GM18873 (cell line): ENCODE data around the gene SF3A1.

Source experiments
- ATAC-seq: cut with Tn5 transposase; IDR thresholded peaks from one replicate; pipeline ENCODE4 v1.9.1; 2021; ENCODE audit warnings: mild to moderate bottlenecking, moderate library complexity, moderate number of reproducible peaks; ENCODE audit not compliant: unreplicated experiment, low FRiP score

Gene SF3A1

GRCh38 chr22:30307041-30307574 is 49.6 kb downstream of the SF3A1 start:
- no peak for ATAC-seq

- ATAC-seq: no peak
These were observed 50.1 kb downstream of the SF3A1 start for GRCh38 chr22:30306627-30307011.

- ATAC-seq: no peak
These were observed 50.6 kb downstream of the SF3A1 start for GRCh38 chr22:30305906-30306626.

GRCh38 chr22:30305519-30305905 is 51.2 kb downstream of the SF3A1 start:
- no peak for ATAC-seq

GRCh38 chr22:30304495-30305244 is 52.0 kb downstream of the SF3A1 start:
- ATAC-seq: no peak

GRCh38 chr22:30302810-30303138 is 53.9 kb downstream of the SF3A1 start:
- ATAC-seq: no peak

- ATAC-seq: no peak
These were observed 54.5 kb downstream of the SF3A1 start for GRCh38 chr22:30301995-30302809.

- ATAC-seq: no peak
These were observed 57.4 kb downstream of the SF3A1 start for GRCh38 chr22:30299322-30299721.

- ATAC-seq: no peak
These were observed 58.5 kb downstream of the SF3A1 start for GRCh38 chr22:30297991-30298701.

- ATAC-seq: no peak
These were observed 59.3 kb downstream of the SF3A1 start for GRCh38 chr22:30297276-30297990.

GRCh38 chr22:30296833-30297232 is 59.9 kb downstream of the SF3A1 start:
- no peak for ATAC-seq

- no peak for ATAC-seq
These were observed 60.4 kb downstream of the SF3A1 start for GRCh38 chr22:30296324-30296723.

GRCh38 chr22:30295576-30295975 is 61.1 kb downstream of the SF3A1 start:
- no peak for ATAC-seq

GRCh38 chr22:30294830-30295229 is 61.9 kb downstream of the SF3A1 start:
- no peak for ATAC-seq

- no peak for ATAC-seq
These were observed 62.6 kb downstream of the SF3A1 start for GRCh38 chr22:30294066-30294465.

- ATAC-seq: no peak
These were observed 63.7 kb downstream of the SF3A1 start for GRCh38 chr22:30293026-30293425.

GRCh38 chr22:30292069-30292970 is 64.4 kb downstream of the SF3A1 start:
- no peak for ATAC-seq

- no peak for ATAC-seq
These were observed 65.4 kb downstream of the SF3A1 start for GRCh38 chr22:30291058-30291892.
